K562 treated with DMSO at 1 percent for 48 hours (cell line): ENCODE data around the gene SERTAD1. TPM values are rescaled to one million over a fixed set of nuclear protein-coding genes. Genes with fewer than 3 reads are reported as not detected.

Source experiments
- total RNA-seq: library from RNA; unstranded; fragments of 300-600 nt; gene quantifications from 2 replicates; pipeline ENCODE4 v1.2.3, GENCODE V29; 2022; ENCODE audit warnings: low replicate concordance; ENCODE audit errors: extremely low read depth

The SERTAD1 gene
- total RNA-seq = not detected in 2 replicates

GRCh38 chr19:40425450-40426287, at the start of gene SERTAD1:
Gene SERTAD1 (minus strand): TSS chr19:40425992. CDS start chr19:40423546, 2,446 bp downstream.

GRCh38 chr19:40466985-40467734, 41.4 kb upstream of the SERTAD1 start, which contains the start of gene SPTBN4:
Gene SPTBN4 (plus strand): TSS chr19:40467001. CDS start chr19:40472622, 5,621 bp downstream.

GRCh38 chr19:40465557-40466218, 39.9 kb upstream of the SERTAD1 start, which contains the start of gene BLVRB:
Gene BLVRB (minus strand): TSS chr19:40465745. CDS start chr19:40465688, 57 bp downstream.

GRCh38 chr19:40444000-40444824, 18.4 kb upstream of the SERTAD1 start, which contains the start of gene SERTAD3:
Gene SERTAD3 (minus strand): TSS chr19:40444335. CDS start chr19:40442080, 2,255 bp downstream.

GRCh38 chr19:40413291-40413845, 12.4 kb downstream of the SERTAD1 start, which contains the start of gene PRX:
Gene PRX (minus strand): TSS chr19:40413378. CDS start chr19:40407932, 5,446 bp downstream.

GRCh38 chr19:40390084-40390742, 35.6 kb downstream of the SERTAD1 start, which contains the start of gene HIPK4:
Gene HIPK4 (minus strand): TSS chr19:40390181. CDS start chr19:40389902, 279 bp downstream.

Other genes with a start within 250 kb of the SERTAD1 start
- gene MAP3K10, start 234.6 kb downstream of the SERTAD1 start, total RNA-seq = not detected in 2 replicates
- gene TTC9B, start 207.6 kb downstream of the SERTAD1 start, total RNA-seq = not detected in 2 replicates
- gene CCNP, start 199.3 kb downstream of the SERTAD1 start, total RNA-seq = not detected in 2 replicates
- gene AKT2, start 140.6 kb downstream of the SERTAD1 start, total RNA-seq = not detected in 2 replicates
- not detected in 2 replicates for gene C19orf47, start 77.6 kb downstream of the SERTAD1 start, total RNA-seq
- gene PLD3, start 77.3 kb downstream of the SERTAD1 start, total RNA-seq = 354 TPM in 1 of 2 replicates, not detected in the other
- gene HIPK4, start 35.8 kb downstream of the SERTAD1 start, total RNA-seq = not detected in 2 replicates
- not detected in 2 replicates for gene PRX, start 12.6 kb downstream of the SERTAD1 start, total RNA-seq
- gene SERTAD3, start 18.3 kb upstream of the SERTAD1 start, total RNA-seq = not detected in 2 replicates
- 1,633 TPM in 1 of 2 replicates, not detected in the other for gene BLVRB, start 39.8 kb upstream of the SERTAD1 start, total RNA-seq
- gene SPTBN4, start 41.0 kb upstream of the SERTAD1 start, total RNA-seq = not detected in 2 replicates
- gene SHKBP1, start 150.9 kb upstream of the SERTAD1 start, total RNA-seq = not detected in 2 replicates
- gene LTBP4, start 175.4 kb upstream of the SERTAD1 start, total RNA-seq = not detected in 2 replicates